Panc1 (cell line): Measurements from ENCODE around the gene TM9SF3. TPM values are rescaled to one million over a fixed set of nuclear protein-coding genes. Genes with fewer than 3 reads are reported as not detected.

Source experiments
- ATAC-seq: fragments of 200-7000 bp; cut with Tn5 transposase; 2 replicates; pipeline ENCODE4 v1.9.1; 2020; ENCODE audit warnings: mild to moderate bottlenecking, moderate library complexity
- BruUV-seq: library from RNA; stranded (reverse); fragments of 400-500 nt; replicated peaks from 2 replicates; lab custom pipeline; 2021; lab: Mats Ljungman, UMichigan
- CTCF ChIA-PET: fragments of 300-600 bp; sonication (Branson Sonifier 250); formaldehyde crosslinking; loops from one replicate; lab custom pipeline; 2022; ENCODE audit warnings: antibody characterized with exemption; lab: Charles Lee
- POLR2A ChIA-PET: fragments of 300-600 bp; sonication (Branson Sonifier 250); formaldehyde crosslinking; loops from one replicate; lab custom pipeline; 2022; ENCODE audit warnings: antibody characterized with exemption; lab: Charles Lee
- DNase-seq: peaks from one replicate; pipeline ENCODE4 v3.0.0-alpha.2; 2010; ENCODE audit warnings: low read depth, low spot score
- H3K27ac ChIP-seq: 2 replicates; pipeline ENCODE4 v1.5.1; 2011; ENCODE audit warnings: mild to moderate bottlenecking, low read length, inconsistent platforms
- H3K27me3 ChIP-seq: fragments of 200-500 bp; sonication (Bioruptor generic); 2 replicates; pipeline ENCODE4 v1.6.0; 2014; ENCODE audit warnings: low read length, inconsistent platforms; ENCODE audit not compliant: control insufficient read depth, insufficient read depth
- H3K36me3 ChIP-seq: fragments of 200-500 bp; sonication (Bioruptor generic); 2 replicates; pipeline ENCODE4 v1.5.1; 2014; ENCODE audit warnings: inconsistent platforms, mild to moderate bottlenecking, low read length, moderate library complexity; ENCODE audit not compliant: control insufficient read depth, insufficient read depth
- H3K4me1 ChIP-seq: 2 replicates; pipeline ENCODE4 v1.5.1; 2011; ENCODE audit warnings: inconsistent platforms, mild to moderate bottlenecking, low read length, moderate library complexity; ENCODE audit not compliant: control insufficient read depth, insufficient read depth
- H3K4me3 ChIP-seq, 2 experiments: 2 replicates each; pipeline ENCODE4 v1.5.1; 2011 to 2012; ENCODE audit warnings: low read depth in 2 of 2, low read length in 2 of 2, mild to moderate bottlenecking in 2 of 2, inconsistent platforms in 1 of 2, moderate library complexity in 1 of 2
- H3K9me3 ChIP-seq: fragments of 200-500 bp; sonication (Bioruptor generic); 2 replicates; pipeline ENCODE4 v1.5.1; 2014; ENCODE audit warnings: low read depth, mild to moderate bottlenecking, inconsistent platforms, low read length, moderate library complexity; ENCODE audit not compliant: control insufficient read depth, insufficient read depth
- CTCF ChIP-seq: fragments of 450-650 bp; IDR thresholded peaks from 2 replicates; pipeline ENCODE4 v1.5.1; 2017; ENCODE audit warnings: mild to moderate bottlenecking
- POLR2AphosphoS5 ChIP-seq: IDR thresholded peaks from 2 replicates; pipeline ENCODE4 v1.6.1; 2012; ENCODE audit warnings: mild to moderate bottlenecking, low read depth, low read length, moderate library complexity
- REST ChIP-seq, 2 experiments: IDR thresholded peaks; 2 replicates each; pipeline ENCODE4 v1.6.1; 2011 to 2012; ENCODE audit warnings: low read depth in 2 of 2, control low read depth in 1 of 2, low read length in 1 of 2, mild to moderate bottlenecking in 1 of 2, moderate library complexity in 1 of 2; ENCODE audit not compliant: insufficient read depth in 1 of 2
- SIN3A ChIP-seq: IDR thresholded peaks from 2 replicates; pipeline ENCODE4 v1.6.1; 2012; ENCODE audit warnings: low read depth, mild to moderate bottlenecking, low read length, moderate library complexity, borderline replicate concordance; ENCODE audit not compliant: insufficient read depth
- TCF7L2 ChIP-seq: IDR thresholded peaks from 2 replicates; pipeline ENCODE4 v1.6.1; 2011; ENCODE audit warnings: mild to moderate bottlenecking, low read depth, low read length, inconsistent platforms
- in situ Hi-C: cut with HindIII; loops from 2 replicates; pipeline ENCODE4 v1.10.0; 2016; ENCODE audit warnings: low sequenced_read_pairs, low pct_unique_long_range_greater_than_20kb
- intact Hi-C: fragments of 100-400 bp; cut with micrococcal nuclease; formaldehyde crosslinking; loops from one replicate; pipeline ENCODE4 v1.10.0; 2022; ENCODE audit not compliant: unreplicated experiment
- total RNA-seq: library from RNA; stranded (reverse); gene quantifications from one replicate; pipeline ENCODE4 v1.2.1, GENCODE V29; 2021; ENCODE audit not compliant: unreplicated experiment

Gene TM9SF3
- total RNA-seq, 1 experiment from 2014 or later: 179 TPM

GRCh38 chr10:96584474-96584873 lies 2.3 kb downstream of the TM9SF3 start:
- Histone ChIP-seq H3K4me3 (no peak overlapping the region), H3K36me3 (peaks cover 9% of the 10 kb centered on the region), H3K4me1 (peaks cover 41% of the 10 kb centered on the region), H3K9me3 (no peaks in the 10 kb centered on the region), H3K27ac (no peak overlapping the region), H3K27me3 (no peaks in the 10 kb centered on the region)
- in situ Hi-C loops: no loop called here
- BruUV-seq: no TSS peak
- CTCF ChIA-PET: interaction anchor here (0.6 kb wide), 1 partner anchor 466 kb away, joined by 3 read pairs; no protein-coding TSS in a partner anchor
- no peak for DNase-seq
- TF ChIP-seq REST (IDR thresholded peaks at IDR 0.05; ENCODE audit: insufficient read depth in 1 of 2, low read depth in 2 of 2, low read length in 1 of 2) (no peak), TCF7L2 (no peak), SIN3A (no peak)
- POLR2A ChIA-PET: no interaction called here
- no peak for ATAC-seq
- intact Hi-C loops: no loop called here

- DNase-seq (no peak), ATAC-seq (no peak)
- Histone ChIP-seq H3K27me3 (no peaks in the 10 kb centered on the region), H3K36me3 (peaks cover 9% of the 10 kb centered on the region), H3K4me1 (peaks cover 41% of the 10 kb centered on the region), H3K27ac (no peak overlapping the region), H3K9me3 (no peaks in the 10 kb centered on the region), H3K4me3 (no peak overlapping the region)
- no TSS peak for BruUV-seq
- no peak for TF ChIP-seq CTCF
- no peak for TF ChIP-seq SIN3A
- no peak for TF ChIP-seq TCF7L2
- TF ChIP-seq REST (IDR thresholded peaks at IDR 0.05; ENCODE audit: insufficient read depth in 1 of 2, low read depth in 2 of 2, low read length in 1 of 2): no peak
- no peak for TF ChIP-seq POLR2AphosphoS5
- ChIA-PET CTCF (no interaction called here), POLR2A (no interaction called here)
- intact Hi-C loops (no loop called here), in situ Hi-C loops (no loop called here)
Observed at GRCh38 chr10:96584035-96584434, 2.8 kb downstream of the TM9SF3 start.
